ENCODE data around the gene LRRFIP2. TPM values are rescaled to one million over a fixed set of nuclear protein-coding genes. Genes with fewer than 3 reads are reported as not detected.

The LRRFIP2 gene
- total and polyA plus RNA-seq, 2 of the 8 experiments (the other 6 are each of a cell fraction or from before 2014, with no cell fraction given) = 8.8 to 25.6 TPM

- H3K4ac ChIP-seq (replicated peaks; ENCODE audit: insufficient read length, low read depth, low read length) = no peak overlapping the region
- no peak for FAIRE-seq
- peaks cover 4% of the 10 kb centered on the region; the same call in 1 of the 2 replicates for H3K23me2 ChIP-seq (ENCODE audit: low read depth, low read length)
- H3K4me3 ChIP-seq (ENCODE audit: extremely low read depth in 1 of 4, insufficient read depth in 2 of 4, low read depth in 3 of 4, low read length in 4 of 4) = no peak overlapping the region
- H2BK12ac ChIP-seq (ENCODE audit: low read depth, low read length) = no peak overlapping the region
- H4K5ac ChIP-seq (ENCODE audit: insufficient read length, low read depth, low read length) = no peak overlapping the region
- no peak overlapping the region for H4K8ac ChIP-seq (ENCODE audit: extremely low read depth, insufficient read depth, low read length)
- peaks cover 0 to 3% (median 0%) of the 10 kb centered on the region in 4 experiments; a peak in 1 of 8 replicates for H3K36me3 ChIP-seq (ENCODE audit: control insufficient read depth in 2 of 4, insufficient read depth in 4 of 4, low read length in 3 of 4)
- H4K20me1 ChIP-seq (replicated peaks in 1 of 2; ENCODE audit: control insufficient read depth in 1 of 2, insufficient read depth in 2 of 2, low read length in 2 of 2) = no peaks in the 10 kb centered on the region
- H2BK120ac ChIP-seq (replicated peaks; ENCODE audit: low read depth, low read length) = no peak overlapping the region
- no peak overlapping the region for H3K9ac ChIP-seq (replicated peaks in 1 of 4; ENCODE audit: extremely low read depth in 1 of 4, low read depth in 3 of 4, low read length in 3 of 4)
- no peak overlapping the region for H2BK5ac ChIP-seq (ENCODE audit: low read depth, low read length)
- no peaks in the 10 kb centered on the region for H3K9me3 ChIP-seq (ENCODE audit: insufficient read depth in 2 of 2, low read depth in 1 of 2, low read length in 1 of 2)
- no peaks in the 10 kb centered on the region for H3K27me3 ChIP-seq (replicated peaks in 1 of 4; ENCODE audit: control insufficient read depth in 3 of 4, extremely low read depth in 1 of 4, insufficient read depth in 3 of 4, low read length in 3 of 4)
- H2AK5ac ChIP-seq (ENCODE audit: low read depth, low read length) = no peak overlapping the region
- POLR2A ChIA-PET (ENCODE audit: partially characterized antibody) = no interaction called here
- H3K79me2 ChIP-seq (ENCODE audit: control insufficient read depth in 1 of 2, insufficient read depth in 2 of 2, low read length in 2 of 2) = no peaks in the 10 kb centered on the region; a peak in 1 of 4 replicates
- no peak overlapping the region for H2AFZ ChIP-seq (ENCODE audit: low read length)
- H3K18ac ChIP-seq (ENCODE audit: extremely low read depth, low read length) = no peak overlapping the region
- CTCF ChIA-PET (ENCODE audit: partially characterized antibody) = no interaction called here
- no peak overlapping the region for H3K27ac ChIP-seq (ENCODE audit: low read depth, low read length)
- H2BK15ac ChIP-seq (ENCODE audit: low read length) = no peak overlapping the region
- H3K79me1 ChIP-seq (ENCODE audit: low read depth, low read length) = no peaks in the 10 kb centered on the region; the same call in 1 of the 2 replicates
- H3K4me1 ChIP-seq (replicated peaks in 1 of 4; ENCODE audit: control insufficient read depth in 3 of 4, insufficient read depth in 4 of 4, low read length in 3 of 4) = no peaks in the 10 kb centered on the region; a peak in 1 of 7 replicates
- H3K56ac ChIP-seq (replicated peaks; ENCODE audit: insufficient read length, low read depth, low read length) = no peak overlapping the region
- no peak overlapping the region for H3K4me2 ChIP-seq (ENCODE audit: insufficient read depth in 1 of 2, low read depth in 2 of 2, low read length in 2 of 2)
- 82% methylated on average over 2 of the region's 2 CpGs; no CpG with 5 or more reads in 1 of the 2 experiments for WGBS, 2 experiments (ENCODE audit: extremely low coverage in 1 of 2, insufficient coverage in 1 of 2, insufficient read length in 1 of 2, insufficient replicate concordance in 2 of 2, low coverage in 1 of 2, low lambda C conversion rate in 2 of 2, missing lambda C conversion rate in 1 of 2)
- no peak for DNase-seq (ENCODE audit: low read depth in 1 of 2, low spot score in 2 of 2)
- no peak overlapping the region for H4K91ac ChIP-seq (replicated peaks; ENCODE audit: insufficient read length, low read length)
- H3K23ac ChIP-seq (ENCODE audit: insufficient read length) = no peak overlapping the region
- no peak overlapping the region for H3K14ac ChIP-seq (ENCODE audit: insufficient read length)
- H2BK20ac ChIP-seq (ENCODE audit: low read length) = no peak overlapping the region
- TF ChIP-seq CHD1 (IDR thresholded peaks at IDR 0.05; ENCODE audit: low read depth, low read length) = no peak
- TF ChIP-seq NANOG (IDR thresholded peaks at IDR 0.05; ENCODE audit: insufficient read depth, low read depth, low read length, poor library complexity, severe bottlenecking) = no peak
- TF ChIP-seq RFX5 (IDR thresholded peaks at IDR 0.05; ENCODE audit: borderline replicate concordance, low read depth, low read length) = no peak
- TF ChIP-seq SUZ12 (IDR thresholded peaks at IDR 0.05; ENCODE audit: low read length) = no peak
- no peak for TF ChIP-seq RNF2 (IDR thresholded peaks at IDR 0.05; ENCODE audit: borderline replicate concordance, low read depth, low read length, missing control alignments, poor library complexity, severe bottlenecking)
- no peak for TF ChIP-seq GABPA (IDR thresholded peaks at IDR 0.05; ENCODE audit: borderline replicate concordance, insufficient read depth, low read length)
- no peak for TF ChIP-seq CBX5 (IDR thresholded peaks at IDR 0.05; ENCODE audit: low read depth, low read length)
- no peak for TF ChIP-seq FOSL1 (IDR thresholded peaks at IDR 0.05; ENCODE audit: insufficient read depth, low read depth, low read length)
- no peak for TF ChIP-seq PHF8 (conservative IDR thresholded peaks at IDR 0.05; ENCODE audit: low read depth, low read length)
- no peak for TF ChIP-seq MAX (IDR thresholded peaks at IDR 0.05)
- no peak for TF ChIP-seq TBP (IDR thresholded peaks at IDR 0.05; ENCODE audit: low read depth, low read length)
- no peak for TF ChIP-seq JUND (IDR thresholded peaks at IDR 0.05; ENCODE audit: low read length)
- no peak for TF ChIP-seq SIN3A (conservative IDR thresholded peaks at IDR 0.05 in 1 of 2, IDR thresholded peaks at IDR 0.05 in 1 of 2; ENCODE audit: low read depth in 1 of 2, low read length in 2 of 2)
- no peak for TF ChIP-seq SP1 (IDR thresholded peaks at IDR 0.05; ENCODE audit: low read depth, low read length)
Observed at GRCh38 chr3:37138816-37139215, 35.6 kb downstream of the LRRFIP2 start.
